K562 (cell line): Measurements from ENCODE around the gene SUCLG1. TPM values are rescaled to one million over a fixed set of nuclear protein-coding genes. Genes with fewer than 3 reads are reported as not detected.

Experiments
- ATAC-seq: fragments of 200-7000 bp; cut with Tn5 transposase; 3 replicates; pipeline ENCODE4 v1.9.1; 2020; ENCODE audit warnings: moderate library complexity
- BruUV-seq: library from RNA; stranded (reverse); fragments of 400-500 nt; replicated peaks from 2 replicates; lab custom pipeline; 2021; lab: Mats Ljungman, UMichigan
- CTCF ChIA-PET: fragments of 300-600 bp; formaldehyde crosslinking; extraction: SDS; loops from one replicate; lab custom pipeline; 2021; ENCODE audit warnings: low intra/inter-chr PET ratio; lab: Yijun Ruan, JAX
- POLR2A ChIA-PET: fragments of 300-600, 350-650 bp; sonication (Branson Sonifier 250); formaldehyde crosslinking; extraction: SDS; loops from one replicate; lab custom pipeline; 2021; ENCODE audit warnings: antibody characterized with exemption, inconsistent platforms; lab: Yijun Ruan, JAX
- DNase-seq, 4 experiments: peaks; one replicate each; pipeline versions ENCODE4 v3.0.0 to v3.0.0-alpha.2; 2011 to 2018; ENCODE audit warnings: low spot score in 3 of 4, mixed read lengths in 3 of 4; ENCODE audit errors: extremely low read depth in 1 of 4
- FAIRE-seq: peaks from 2 replicates; lab custom pipeline; 2011; peaks lifted over from hg19 to GRCh38; lab: Jason Lieb, UNC
- H2AFZ ChIP-seq: 2 replicates; pipeline ENCODE4 v1.6.0; 2011; ENCODE audit warnings: low read depth, low read length, control low read depth, inconsistent platforms
- H3K27ac ChIP-seq: fragments of 200-600 bp; 3 replicates; pipeline ENCODE4 v1.8.0; 2011; ENCODE audit warnings: low read depth, mild to moderate bottlenecking, control low read depth, inconsistent platforms, low read length, moderate library complexity, mixed read lengths; ENCODE audit errors: extremely low read depth
- H3K27me3 ChIP-seq, 2 experiments: fragments of 300-600 bp in 1 of 2; 2 replicates in 1 of 2; 3 replicates in 1 of 2; pipeline versions ENCODE4 v1.6.0 to v1.8.0; 2011; ENCODE audit warnings: inconsistent platforms in 2 of 2, low read length in 2 of 2, mild to moderate bottlenecking in 1 of 2, mixed read lengths in 1 of 2, moderate library complexity in 1 of 2; ENCODE audit not compliant: control insufficient read depth in 2 of 2, insufficient read depth in 2 of 2
- H3K36me3 ChIP-seq: fragments of 300-600 bp; 3 replicates; pipeline ENCODE4 v1.8.0; 2011; ENCODE audit warnings: mild to moderate bottlenecking, low read length, inconsistent platforms; ENCODE audit not compliant: control insufficient read depth, insufficient read depth
- H3K4me1 ChIP-seq, 2 experiments: fragments of 200-600 bp in 1 of 2; replicated peaks in 1 of 2; 2 replicates in 1 of 2; 3 replicates in 1 of 2; pipeline versions ENCODE4 v1.5.1 to v1.8.0; 2011; ENCODE audit warnings: inconsistent platforms in 2 of 2, low read length in 2 of 2, mild to moderate bottlenecking in 1 of 2, mixed read lengths in 1 of 2, moderate library complexity in 1 of 2; ENCODE audit not compliant: control insufficient read depth in 2 of 2, insufficient read depth in 2 of 2
- H3K4me2 ChIP-seq: 2 replicates; pipeline ENCODE4 v1.6.1; 2011; ENCODE audit warnings: low read length, control low read depth, inconsistent platforms, mixed read lengths; ENCODE audit not compliant: insufficient read depth
- H3K4me3 ChIP-seq: fragments of 200-600 bp; sonication (generic), shearing (Covaris generic); 2 replicates; pipeline ENCODE4 v1.5.1; 2016; ENCODE audit warnings: control low read depth, inconsistent platforms
- H3K79me2 ChIP-seq: fragments of 200-600 bp; 3 replicates; pipeline ENCODE4 v1.8.0; 2011; ENCODE audit warnings: low read length, inconsistent platforms; ENCODE audit not compliant: control insufficient read depth, insufficient read depth
- H3K9ac ChIP-seq, 2 experiments: 2 replicates each; pipeline versions ENCODE4 v1.6.0 to v1.6.1; 2011; ENCODE audit warnings: low read depth in 2 of 2, low read length in 2 of 2, control low read depth in 1 of 2, inconsistent platforms in 1 of 2, mild to moderate bottlenecking in 1 of 2, mixed read lengths in 1 of 2; ENCODE audit not compliant: insufficient read depth in 1 of 2
- H3K9me1 ChIP-seq: one replicate; pipeline ENCODE4 v1.6.0; 2011; ENCODE audit warnings: inconsistent platforms, mild to moderate bottlenecking, low read length, moderate library complexity; ENCODE audit not compliant: control insufficient read depth, insufficient read depth
- H3K9me3 ChIP-seq: replicated peaks from 2 replicates; pipeline ENCODE4 v1.5.1; 2011; ENCODE audit warnings: low read depth, low read length, inconsistent platforms; ENCODE audit not compliant: control insufficient read depth, insufficient read depth
- H4K20me1 ChIP-seq: replicated peaks from 2 replicates; pipeline ENCODE4 v1.6.1; 2011; ENCODE audit warnings: low read length, inconsistent platforms, mixed read lengths; ENCODE audit not compliant: control insufficient read depth, insufficient read depth
- MECOM ChIP-seq: fragments of 250-450 bp; sonication (Bioruptor Pico); IDR thresholded peaks from 2 replicates; pipeline ENCODE4 v1.8.0; 2022; ENCODE audit warnings: inconsistent platforms
- PCBP2 ChIP-seq: fragments of 200-400 bp; formaldehyde crosslinking; IDR thresholded peaks from 2 replicates; pipeline ENCODE4 v1.6.1; 2018; ENCODE audit warnings: low read length, low read depth, mild to moderate bottlenecking, moderate library complexity; ENCODE audit not compliant: poor library complexity, severe bottlenecking
- SRSF7 ChIP-seq: fragments of 200-400 bp; formaldehyde crosslinking; optimal IDR thresholded peaks from 2 replicates; pipeline ENCODE3; 2017; ENCODE audit warnings: mild to moderate bottlenecking, low read depth, low read length
- TAL1 ChIP-seq: fragments of 450-650 bp; IDR thresholded peaks from 2 replicates; pipeline ENCODE4 v1.6.1; 2016; ENCODE audit warnings: mild to moderate bottlenecking
- WGBS: fragments of 100-300 bp; shearing (Covaris generic); methylation state at CpG from one replicate; pipeline ENCODE4 v1.1.6; 2016; ENCODE audit warnings: low coverage, mixed read lengths; ENCODE audit not compliant: insufficient coverage; ENCODE audit errors: missing lambda C conversion rate; 5-methylcytosine and 5-hydroxymethylcytosine counted together
- in situ Hi-C: fragments of 300-500 bp; cut with MboI; formaldehyde crosslinking; loops from 4 replicates; pipeline ENCODE4 v1.15.0; 2018; ENCODE audit warnings: inconsistent platforms, mixed read lengths
- intact Hi-C: fragments of 100-400 bp; cut with micrococcal nuclease; formaldehyde crosslinking; loops from 2 replicates; pipeline ENCODE4 v1.14.2; 2022
- polyA plus RNA-seq, 8 experiments: library from polyadenylated mRNA; depleted of rRNA in 4 of 8; stranded (reverse) in 5 of 8; unstranded in 3 of 8; fragments of >200 nt; fragmentation: Nextera tagmentation in 2 of 8; fragmentation: Illumina TruSeq in 1 of 8; extraction: Ambion mirVana in 2 of 8; extraction: Trizol in 1 of 8; gene quantifications; 2 replicates each; pipeline versions ENCODE4 v1.2.1 to v1.2.3, GENCODE V29; 2011 to 2014; ENCODE audit warnings: inconsistent platforms in 1 of 8, missing spikeins in 1 of 8
- total RNA-seq, 7 experiments: library from RNA; depleted of rRNA in 6 of 7; stranded (reverse); fragments of >200 nt in 6 of 7; fragmentation: Illumina TruSeq in 2 of 7; extraction: Trizol in 2 of 7; gene quantifications; 2 replicates each; pipeline versions ENCODE4 v1.2.1 to v1.2.3, GENCODE V29; 2011 to 2021; ENCODE audit warnings: low replicate concordance in 1 of 7
- TF ChIP-seq, protein P1 (sequence below): sonication (generic); formaldehyde crosslinking; IDR thresholded peaks from 2 replicates; pipeline ENCODE4 v1.8.0; 2022; ENCODE audit warnings: mild to moderate bottlenecking, low read depth, missing genetic modification reagents
- TF ChIP-seq, protein P2 (sequence below): sonication (generic); formaldehyde crosslinking; IDR thresholded peaks from 2 replicates; pipeline ENCODE4 v1.8.0; 2023; ENCODE audit warnings: mild to moderate bottlenecking, missing genetic modification reagents

Gene SUCLG1
- total and polyA plus RNA-seq, 9 of the 15 experiments (the other 6 are each of a cell fraction or from before 2014, with no cell fraction given), result 90.5 to 325 (median 115) TPM

- TF ChIP-seq, protein P1, sequence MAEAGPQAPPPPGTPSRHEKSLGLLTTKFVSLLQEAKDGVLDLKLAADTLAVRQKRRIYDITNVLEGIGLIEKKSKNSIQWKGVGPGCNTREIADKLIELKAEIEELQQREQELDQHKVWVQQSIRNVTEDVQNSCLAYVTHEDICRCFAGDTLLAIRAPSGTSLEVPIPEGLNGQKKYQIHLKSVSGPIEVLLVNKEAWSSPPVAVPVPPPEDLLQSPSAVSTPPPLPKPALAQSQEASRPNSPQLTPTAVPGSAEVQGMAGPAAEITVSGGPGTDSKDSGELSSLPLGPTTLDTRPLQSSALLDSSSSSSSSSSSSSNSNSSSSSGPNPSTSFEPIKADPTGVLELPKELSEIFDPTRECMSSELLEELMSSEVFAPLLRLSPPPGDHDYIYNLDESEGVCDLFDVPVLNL, result no peak
- no peak for TF ChIP-seq TAL1
Measured at GRCh38 chr2:84386336-84387040, 72.6 kb downstream of the SUCLG1 start (continued).

- Histone ChIP-seq H3K4me2 (no peak overlapping the region), H4K20me1 (no peaks in the 10 kb centered on the region), H2AFZ (no peak overlapping the region), H3K27ac (no peak overlapping the region), H3K36me3 (no peaks in the 10 kb centered on the region), H3K9me3 (no peaks in the 10 kb centered on the region), H3K27me3 (no peaks in the 10 kb centered on the region), H3K9me1 (no peaks in the 10 kb centered on the region), H3K9ac (no peak overlapping the region), H3K79me2 (no peaks in the 10 kb centered on the region), H3K4me1 (no peaks in the 10 kb centered on the region), H3K4me3 (no peak overlapping the region)
- FAIRE-seq (no peak), DNase-seq (no peak), ATAC-seq (no peak)
- no peak for TF ChIP-seq PCBP2
- TF ChIP-seq SRSF7, result no peak
- no peak for TF ChIP-seq MECOM (CRISPR knock-in tag)
- TF ChIP-seq, protein P2, sequence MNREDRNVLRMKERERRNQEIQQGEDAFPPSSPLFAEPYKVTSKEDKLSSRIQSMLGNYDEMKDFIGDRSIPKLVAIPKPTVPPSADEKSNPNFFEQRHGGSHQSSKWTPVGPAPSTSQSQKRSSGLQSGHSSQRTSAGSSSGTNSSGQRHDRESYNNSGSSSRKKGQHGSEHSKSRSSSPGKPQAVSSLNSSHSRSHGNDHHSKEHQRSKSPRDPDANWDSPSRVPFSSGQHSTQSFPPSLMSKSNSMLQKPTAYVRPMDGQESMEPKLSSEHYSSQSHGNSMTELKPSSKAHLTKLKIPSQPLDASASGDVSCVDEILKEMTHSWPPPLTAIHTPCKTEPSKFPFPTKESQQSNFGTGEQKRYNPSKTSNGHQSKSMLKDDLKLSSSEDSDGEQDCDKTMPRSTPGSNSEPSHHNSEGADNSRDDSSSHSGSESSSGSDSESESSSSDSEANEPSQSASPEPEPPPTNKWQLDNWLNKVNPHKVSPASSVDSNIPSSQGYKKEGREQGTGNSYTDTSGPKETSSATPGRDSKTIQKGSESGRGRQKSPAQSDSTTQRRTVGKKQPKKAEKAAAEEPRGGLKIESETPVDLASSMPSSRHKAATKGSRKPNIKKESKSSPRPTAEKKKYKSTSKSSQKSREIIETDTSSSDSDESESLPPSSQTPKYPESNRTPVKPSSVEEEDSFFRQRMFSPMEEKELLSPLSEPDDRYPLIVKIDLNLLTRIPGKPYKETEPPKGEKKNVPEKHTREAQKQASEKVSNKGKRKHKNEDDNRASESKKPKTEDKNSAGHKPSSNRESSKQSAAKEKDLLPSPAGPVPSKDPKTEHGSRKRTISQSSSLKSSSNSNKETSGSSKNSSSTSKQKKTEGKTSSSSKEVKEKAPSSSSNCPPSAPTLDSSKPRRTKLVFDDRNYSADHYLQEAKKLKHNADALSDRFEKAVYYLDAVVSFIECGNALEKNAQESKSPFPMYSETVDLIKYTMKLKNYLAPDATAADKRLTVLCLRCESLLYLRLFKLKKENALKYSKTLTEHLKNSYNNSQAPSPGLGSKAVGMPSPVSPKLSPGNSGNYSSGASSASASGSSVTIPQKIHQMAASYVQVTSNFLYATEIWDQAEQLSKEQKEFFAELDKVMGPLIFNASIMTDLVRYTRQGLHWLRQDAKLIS, result no peak
- WGBS, result 0% methylated on average over 2 of the region's 2 CpGs
- POLR2A ChIA-PET, result no interaction called here
- no TSS peak for BruUV-seq
- intact Hi-C loops, result no loop called here
- CTCF ChIA-PET, result no interaction called here
- in situ Hi-C loops, result no loop called here
Measured at GRCh38 chr2:84383271-84383670, 75.8 kb downstream of the SUCLG1 start.
